HG02759 (cell line): ENCODE results near the gene SCUBE3.

Source experiments
- ATAC-seq: cut with Tn5 transposase; IDR thresholded peaks from one replicate; pipeline ENCODE4 v1.9.1; 2021; ENCODE audit warnings: mild to moderate bottlenecking, moderate library complexity; ENCODE audit not compliant: unreplicated experiment

Gene SCUBE3

GRCh38 chr6:35209081-35209480, 4.7 kb upstream of the SCUBE3 start:
- ATAC-seq = no peak

- no peak for ATAC-seq
These were observed 4.0 kb upstream of the SCUBE3 start for GRCh38 chr6:35209622-35210247.

GRCh38 chr6:35213298-35213791, 411 bp upstream of the SCUBE3 start:
- ATAC-seq = no peak

- no peak for ATAC-seq
These were observed 1.3 kb downstream of the SCUBE3 start for GRCh38 chr6:35214869-35215664.

- no peak for ATAC-seq
These were observed 2.1 kb downstream of the SCUBE3 start for GRCh38 chr6:35215665-35216411.

- ATAC-seq = no peak
These were observed 2.6 kb downstream of the SCUBE3 start for GRCh38 chr6:35216412-35216732.

GRCh38 chr6:35216851-35217811, 3.4 kb downstream of the SCUBE3 start:
- no peak for ATAC-seq

- ATAC-seq = no peak
These were observed 4.3 kb downstream of the SCUBE3 start for GRCh38 chr6:35218021-35218420.

GRCh38 chr6:35218456-35218855, 4.7 kb downstream of the SCUBE3 start:
- ATAC-seq = no peak

GRCh38 chr6:35219683-35220326, 6.0 kb downstream of the SCUBE3 start:
- ATAC-seq = no peak

GRCh38 chr6:35220711-35221110, 7.0 kb downstream of the SCUBE3 start:
- ATAC-seq = no peak

GRCh38 chr6:35223396-35223795, 9.6 kb downstream of the SCUBE3 start:
- ATAC-seq = no peak

- ATAC-seq = no peak
These were observed 11.0 kb downstream of the SCUBE3 start for GRCh38 chr6:35224720-35225119.

- ATAC-seq = no peak
These were observed 14.7 kb downstream of the SCUBE3 start for GRCh38 chr6:35228481-35228880.

GRCh38 chr6:35229304-35229703, 15.5 kb downstream of the SCUBE3 start:
- ATAC-seq = no peak

- no peak for ATAC-seq
These were observed 16.7 kb downstream of the SCUBE3 start for GRCh38 chr6:35230498-35230897.

GRCh38 chr6:35230950-35231349, 17.2 kb downstream of the SCUBE3 start:
- ATAC-seq = no peak

GRCh38 chr6:35231563-35231962, 17.8 kb downstream of the SCUBE3 start:
- no peak for ATAC-seq

GRCh38 chr6:35234901-35235300, 21.1 kb downstream of the SCUBE3 start:
- ATAC-seq = no peak

GRCh38 chr6:35236223-35236622, 22.5 kb downstream of the SCUBE3 start:
- no peak for ATAC-seq
